Measurements from ENCODE around the gene KLF1. TPM values are rescaled to one million over a fixed set of nuclear protein-coding genes. Genes with fewer than 3 reads are reported as not detected.

KLF1 gene
- total and polyA plus RNA-seq, 10 of the 15 experiments (the other 5 are each of a cell fraction or from before 2014, with no cell fraction given) = 0.04 to 0.38 (median 0.08) TPM; not detected in 3

DNA sequence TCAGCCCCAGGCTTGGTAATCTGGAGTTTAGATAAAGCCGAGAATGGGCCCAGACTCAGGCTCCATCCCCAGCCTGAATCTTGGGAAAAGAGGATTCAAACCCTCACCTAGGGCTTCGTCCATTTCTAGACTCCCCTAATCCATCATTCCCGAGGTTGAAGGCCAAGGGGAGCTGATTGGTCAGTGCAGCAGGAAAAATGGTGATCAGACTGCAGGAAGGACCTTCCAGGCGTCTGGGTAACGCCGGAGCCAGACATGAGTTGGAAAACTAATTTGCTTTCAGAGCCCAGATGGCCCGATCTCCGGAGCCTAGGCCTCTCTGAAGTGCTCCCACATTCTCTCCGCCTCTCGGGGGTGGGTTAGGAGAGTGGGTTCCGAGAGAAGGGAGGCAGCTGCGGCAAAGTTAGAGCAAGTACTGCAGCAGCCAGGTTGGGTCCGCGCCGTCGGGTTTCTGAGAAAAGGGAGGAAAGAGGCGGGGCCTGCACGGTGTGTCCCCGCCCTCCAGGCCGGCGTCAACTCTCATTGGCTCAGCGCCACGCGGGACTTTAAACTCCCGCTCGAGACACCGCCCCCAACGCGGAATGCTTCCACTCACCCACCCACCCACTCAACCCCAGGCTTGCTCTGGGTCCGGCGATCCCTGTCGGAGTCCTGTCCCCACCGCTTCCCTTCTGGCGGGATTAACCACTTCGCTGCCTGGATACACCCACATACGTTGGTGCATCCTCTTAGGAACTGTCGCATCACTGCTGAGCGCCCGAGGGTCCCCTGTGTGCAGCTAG, 51.8 kb downstream of the KLF1 start (continued):
- TF ChIP-seq SREBF1 (IDR thresholded peaks at IDR 0.05; ENCODE audit: low read length) (no peak), RAD21 (IDR thresholded peaks at IDR 0.05; ENCODE audit: insufficient read depth, low read depth, low read length) (no peak), SMC3 (IDR thresholded peaks at IDR 0.05; ENCODE audit: borderline replicate concordance, low read length) (no peak), NR2C2 (IDR thresholded peaks at IDR 0.05; ENCODE audit: borderline replicate concordance, control insufficient read depth, insufficient read length, low read depth) (no peak), NR2F1 (conservative IDR thresholded peaks at IDR 0.05) (no peak)
- TF ChIP-seq, protein P1, sequence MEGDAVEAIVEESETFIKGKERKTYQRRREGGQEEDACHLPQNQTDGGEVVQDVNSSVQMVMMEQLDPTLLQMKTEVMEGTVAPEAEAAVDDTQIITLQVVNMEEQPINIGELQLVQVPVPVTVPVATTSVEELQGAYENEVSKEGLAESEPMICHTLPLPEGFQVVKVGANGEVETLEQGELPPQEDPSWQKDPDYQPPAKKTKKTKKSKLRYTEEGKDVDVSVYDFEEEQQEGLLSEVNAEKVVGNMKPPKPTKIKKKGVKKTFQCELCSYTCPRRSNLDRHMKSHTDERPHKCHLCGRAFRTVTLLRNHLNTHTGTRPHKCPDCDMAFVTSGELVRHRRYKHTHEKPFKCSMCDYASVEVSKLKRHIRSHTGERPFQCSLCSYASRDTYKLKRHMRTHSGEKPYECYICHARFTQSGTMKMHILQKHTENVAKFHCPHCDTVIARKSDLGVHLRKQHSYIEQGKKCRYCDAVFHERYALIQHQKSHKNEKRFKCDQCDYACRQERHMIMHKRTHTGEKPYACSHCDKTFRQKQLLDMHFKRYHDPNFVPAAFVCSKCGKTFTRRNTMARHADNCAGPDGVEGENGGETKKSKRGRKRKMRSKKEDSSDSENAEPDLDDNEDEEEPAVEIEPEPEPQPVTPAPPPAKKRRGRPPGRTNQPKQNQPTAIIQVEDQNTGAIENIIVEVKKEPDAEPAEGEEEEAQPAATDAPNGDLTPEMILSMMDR (IDR thresholded peaks at IDR 0.05 in 2 of 3, conservative IDR thresholded peaks at IDR 0.05 in 1 of 3; ENCODE audit: control insufficient read depth in 2 of 3, extremely low read depth in 1 of 3, insufficient read depth in 1 of 3, low read depth in 3 of 3, low read length in 3 of 3) = no peak

DNA sequence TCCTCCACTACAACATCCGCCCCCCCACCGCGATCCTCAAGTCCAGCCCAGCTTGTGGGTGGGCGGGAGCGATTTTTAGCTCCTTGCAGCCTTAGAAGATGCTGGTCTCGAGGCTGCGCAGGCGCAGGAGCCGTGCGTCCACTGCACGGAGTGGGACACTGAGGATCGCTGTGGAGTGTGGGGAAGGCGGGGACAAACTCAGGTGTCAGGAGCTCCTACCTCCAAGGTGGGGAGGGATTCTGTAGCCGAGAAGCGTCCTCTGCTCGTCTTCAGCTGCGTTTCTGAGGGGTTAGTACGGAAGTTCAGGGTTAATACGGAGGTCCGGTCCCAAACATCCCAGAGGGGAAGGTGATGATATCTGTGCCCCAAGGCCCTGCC, 52.4 kb downstream of the KLF1 start, which contains the start of gene RTBDN:
Gene RTBDN, minus strand, starts transcription at position 14 of the 378 bp plus-strand sequence. CDS start 4,600 bp downstream, outside the sequence.
- no peak within 1 kb of the TSS for H3K27ac ChIP-seq (ENCODE audit: control insufficient read depth, insufficient read depth)
- peaks cover 4% of the 10 kb centered on the region; the same call in 1 of the 2 replicates for H3K4me1 ChIP-seq (ENCODE audit: control insufficient read depth, insufficient read depth, low read length)
- WGBS (ENCODE audit: insufficient coverage, insufficient replicate concordance, low lambda C conversion rate, missing lambda C conversion rate) = 11% methylated on average over 20 of the region's 20 CpGs
- ATAC-seq (no peak), FAIRE-seq (no peak), DNase-seq (ENCODE audit: low read depth, low spot score) (no peak)
- ChIA-PET RAD21 (ENCODE audit: unreplicated experiment) (interaction anchor here (0.7 kb wide), 1 partner anchor 12 kb away, joined by 4 read pairs; no protein-coding TSS in a partner anchor), POLR2A (no interaction called here), SMC1A (ENCODE audit: uncharacterized antibody, unreplicated experiment) (interaction anchor here (0.5 kb wide), 1 partner anchor 1310 kb away, joined by 3 read pairs; no protein-coding TSS in a partner anchor), CTCF (interaction anchor here (0.8 to 2.1 kb wide), 6 partner anchors 12 to 131 kb away, joined by 3 to 4 read pairs (median 4); no protein-coding TSS in a partner anchor)
- peaks cover 10 to 41% of the 10 kb centered on the region in 2 experiments for H3K27me3 ChIP-seq (replicated peaks in 1 of 2; ENCODE audit: control insufficient read depth in 2 of 2, insufficient read depth in 2 of 2, low read length in 1 of 2)
- in situ Hi-C loops (cut with MboI) = no loop called here
- TF ChIP-seq NRF1 (conservative IDR thresholded peaks at IDR 0.05; ENCODE audit: low read depth, low read length) (0 out of 2 replicates have a peak, but pooled peaks have one; percentile 1), SUPT20H (IDR thresholded peaks at IDR 0.05; ENCODE audit: borderline replicate concordance, control insufficient read depth, low read depth, low read length) (no peak)
- H3K9me3 ChIP-seq (replicated peaks; ENCODE audit: control insufficient read depth, insufficient read depth, low read length) = no peaks in the 10 kb centered on the region; the same call in none of the 3 replicates
- H3K36me3 ChIP-seq (ENCODE audit: control insufficient read depth in 2 of 2, insufficient read depth in 2 of 2, low read length in 1 of 2) = no peaks in the 10 kb centered on the region
- intact Hi-C loops (cut with micrococcal nuclease; ENCODE audit: unreplicated experiment) = no loop called here
- no TSS peak for BruUV-seq (replicated peaks)
- peak within 1 kb of the TSS; percentile 86 for H3K4me2 ChIP-seq (ENCODE audit: control insufficient read depth, insufficient read depth)
- peak within 1 kb of the TSS; percentile 41; the same call in 1 of the 2 replicates for H3K4me3 ChIP-seq
- H4K20me1 ChIP-seq (ENCODE audit: control insufficient read depth, insufficient read depth) = no peaks in the 10 kb centered on the region; the same call in 1 of the 2 replicates
- H3K9ac ChIP-seq (ENCODE audit: control insufficient read depth, insufficient read depth, low read length) = no peak within 1 kb of the TSS
- no peaks in the 10 kb centered on the region for H3K79me2 ChIP-seq (ENCODE audit: control insufficient read depth, insufficient read depth, low read length)
- H2AFZ ChIP-seq (ENCODE audit: control insufficient read depth, low read depth, low read length) = no peak within 1 kb of the TSS; the same call in 1 of the 2 replicates

Small RNA genes within 50 kb of the gene (microRNA-seq; reads per million reads assigned to microRNA genes)
- gene MIR5695 (not detected), gene MIR6794 (not detected)

Small RNA genes within 50 kb of the gene (small RNA-seq; reads per million reads assigned to genes)
- gene MIR5695 = 0.20 reads per million
- gene MIR6794 = not detected

Other genes with a start within 250 kb of the KLF1 start
Only the 7 nearest of the 28 such genes appear.
- gene RTBDN, start 52.6 kb downstream of the KLF1 start, total RNA-seq (2014; rRNA removed) = 0.45 and 0.87 TPM in 2 replicates
- not detected in 2 replicates for gene RTBDN, start 52.6 kb downstream of the KLF1 start, total RNA-seq (2014; rRNA removed; fragmentation: Illumina TruSeq; extraction: Trizol)
- gene RTBDN, start 52.6 kb downstream of the KLF1 start, total RNA-seq (2021) = not detected in 2 replicates
- not detected in 2 replicates for gene RTBDN, start 52.6 kb downstream of the KLF1 start, polyA plus RNA-seq (2011; rRNA removed)
- not detected in 2 replicates for gene RTBDN, start 52.6 kb downstream of the KLF1 start, polyA plus RNA-seq (2014; fragmentation: Illumina TruSeq; extraction: Trizol)
- not detected for gene RTBDN, start 52.6 kb downstream of the KLF1 start, polyA plus RNA-seq (2014; fragmentation: Nextera tagmentation; extraction: Ambion mirVana)
- gene RTBDN, start 52.6 kb downstream of the KLF1 start, polyA plus RNA-seq (2014; rRNA removed) = not detected in 2 replicates
- not detected for gene RTBDN, start 52.6 kb downstream of the KLF1 start, polyA plus RNA-seq (2016; fragmentation: Nextera tagmentation; extraction: Ambion mirVana)
- gene MAST1, start 48.7 kb downstream of the KLF1 start, total RNA-seq (2014; rRNA removed) = 0.11 and 0.79 TPM in 2 replicates
- gene MAST1, start 48.7 kb downstream of the KLF1 start, total RNA-seq (2014; rRNA removed; fragmentation: Illumina TruSeq; extraction: Trizol) = 0.18 and 0.23 TPM in 2 replicates
- 0.44 and 0.85 TPM in 2 replicates for gene MAST1, start 48.7 kb downstream of the KLF1 start, total RNA-seq (2021)
- gene MAST1, start 48.7 kb downstream of the KLF1 start, polyA plus RNA-seq (2011; rRNA removed) = 0.10 and 0.57 TPM in 2 replicates
- 0.38 TPM in 1 of 2 replicates, not detected in the other for gene MAST1, start 48.7 kb downstream of the KLF1 start, polyA plus RNA-seq (2014; fragmentation: Illumina TruSeq; extraction: Trizol)
- under 1 TPM in 1 of 2 experiments, not detected in 1; 0.08 TPM for gene MAST1, start 48.7 kb downstream of the KLF1 start, polyA plus RNA-seq (2014; fragmentation: Nextera tagmentation; extraction: Ambion mirVana)
- gene MAST1, start 48.7 kb downstream of the KLF1 start, polyA plus RNA-seq (2014; rRNA removed) = 0.68 and 1.3 TPM in 2 replicates
- gene MAST1, start 48.7 kb downstream of the KLF1 start, polyA plus RNA-seq (2016; fragmentation: Nextera tagmentation; extraction: Ambion mirVana) = under 1 TPM; 0.33 to 0.54 TPM
- 20.8 and 25.2 TPM in 2 replicates for gene DNASE2, start 5.8 kb downstream of the KLF1 start, total RNA-seq (2014; rRNA removed)
- gene DNASE2, start 5.8 kb downstream of the KLF1 start, total RNA-seq (2014; rRNA removed; fragmentation: Illumina TruSeq; extraction: Trizol) = 19.5 and 20.3 TPM in 2 replicates
- 21.4 and 22.6 TPM in 2 replicates for gene DNASE2, start 5.8 kb downstream of the KLF1 start, total RNA-seq (2021)
- gene DNASE2, start 5.8 kb downstream of the KLF1 start, polyA plus RNA-seq (2011; rRNA removed) = 21.4 and 32.1 TPM in 2 replicates
- 15.9 and 20.8 TPM in 2 replicates for gene DNASE2, start 5.8 kb downstream of the KLF1 start, polyA plus RNA-seq (2014; fragmentation: Illumina TruSeq; extraction: Trizol)
- 1 to 10 TPM; 4.9 to 7.8 TPM for gene DNASE2, start 5.8 kb downstream of the KLF1 start, polyA plus RNA-seq (2014; fragmentation: Nextera tagmentation; extraction: Ambion mirVana)
- gene DNASE2, start 5.8 kb downstream of the KLF1 start, polyA plus RNA-seq (2014; rRNA removed) = 31.5 and 35.1 TPM in 2 replicates
- gene DNASE2, start 5.8 kb downstream of the KLF1 start, polyA plus RNA-seq (2016; fragmentation: Nextera tagmentation; extraction: Ambion mirVana) = 10 to 100 TPM; 22.6 to 22.8 TPM
- 43.6 and 50.1 TPM in 2 replicates for gene GCDH, start 4.0 kb upstream of the KLF1 start, total RNA-seq (2014; rRNA removed)
- 24.6 and 26.6 TPM in 2 replicates for gene GCDH, start 4.0 kb upstream of the KLF1 start, total RNA-seq (2014; rRNA removed; fragmentation: Illumina TruSeq; extraction: Trizol)
- gene GCDH, start 4.0 kb upstream of the KLF1 start, total RNA-seq (2021) = 49.0 and 52.3 TPM in 2 replicates
- 18.9 and 29.4 TPM in 2 replicates for gene GCDH, start 4.0 kb upstream of the KLF1 start, polyA plus RNA-seq (2011; rRNA removed)
- gene GCDH, start 4.0 kb upstream of the KLF1 start, polyA plus RNA-seq (2014; fragmentation: Illumina TruSeq; extraction: Trizol) = 7.8 and 20.7 TPM in 2 replicates
- gene GCDH, start 4.0 kb upstream of the KLF1 start, polyA plus RNA-seq (2014; fragmentation: Nextera tagmentation; extraction: Ambion mirVana) = 10 to 100 TPM in 1 of 2 experiments, 1 to 10 TPM in 1; 4.2 to 14.6 TPM
- gene GCDH, start 4.0 kb upstream of the KLF1 start, polyA plus RNA-seq (2014; rRNA removed) = 60.9 and 69.0 TPM in 2 replicates
- gene GCDH, start 4.0 kb upstream of the KLF1 start, polyA plus RNA-seq (2016; fragmentation: Nextera tagmentation; extraction: Ambion mirVana) = 10 to 100 TPM; 67.1 to 69.4 TPM
- gene SYCE2, start 32.1 kb upstream of the KLF1 start, total RNA-seq (2014; rRNA removed) = 0.62 and 0.82 TPM in 2 replicates
- gene SYCE2, start 32.1 kb upstream of the KLF1 start, total RNA-seq (2014; rRNA removed; fragmentation: Illumina TruSeq; extraction: Trizol) = 1.1 and 1.6 TPM in 2 replicates
- 0.41 and 1.0 TPM in 2 replicates for gene SYCE2, start 32.1 kb upstream of the KLF1 start, total RNA-seq (2021)
- 0.69 and 0.94 TPM in 2 replicates for gene SYCE2, start 32.1 kb upstream of the KLF1 start, polyA plus RNA-seq (2011; rRNA removed)
- 0.76 and 1.1 TPM in 2 replicates for gene SYCE2, start 32.1 kb upstream of the KLF1 start, polyA plus RNA-seq (2014; fragmentation: Illumina TruSeq; extraction: Trizol)
- gene SYCE2, start 32.1 kb upstream of the KLF1 start, polyA plus RNA-seq (2014; fragmentation: Nextera tagmentation; extraction: Ambion mirVana) = under 1 TPM; 0.61 to 0.66 TPM
- gene SYCE2, start 32.1 kb upstream of the KLF1 start, polyA plus RNA-seq (2014; rRNA removed) = 0.54 and 0.79 TPM in 2 replicates
- 1 to 10 TPM; 2.1 to 2.3 TPM for gene SYCE2, start 32.1 kb upstream of the KLF1 start, polyA plus RNA-seq (2016; fragmentation: Nextera tagmentation; extraction: Ambion mirVana)
- 120 and 148 TPM in 2 replicates for gene FARSA, start 46.5 kb upstream of the KLF1 start, total RNA-seq (2014; rRNA removed)
- 30.4 and 36.4 TPM in 2 replicates for gene FARSA, start 46.5 kb upstream of the KLF1 start, total RNA-seq (2014; rRNA removed; fragmentation: Illumina TruSeq; extraction: Trizol)
- gene FARSA, start 46.5 kb upstream of the KLF1 start, total RNA-seq (2021) = 126 and 141 TPM in 2 replicates
- gene FARSA, start 46.5 kb upstream of the KLF1 start, polyA plus RNA-seq (2011; rRNA removed) = 7.2 and 32.5 TPM in 2 replicates
- 11.7 and 67.9 TPM in 2 replicates for gene FARSA, start 46.5 kb upstream of the KLF1 start, polyA plus RNA-seq (2014; fragmentation: Illumina TruSeq; extraction: Trizol)
- gene FARSA, start 46.5 kb upstream of the KLF1 start, polyA plus RNA-seq (2014; fragmentation: Nextera tagmentation; extraction: Ambion mirVana) = 10 to 100 TPM; 20.3 to 37.5 TPM
- gene FARSA, start 46.5 kb upstream of the KLF1 start, polyA plus RNA-seq (2014; rRNA removed) = 85.0 and 107 TPM in 2 replicates
- 100 to 1,000 TPM; 192 to 212 TPM for gene FARSA, start 46.5 kb upstream of the KLF1 start, polyA plus RNA-seq (2016; fragmentation: Nextera tagmentation; extraction: Ambion mirVana)
- gene CALR, start 51.4 kb upstream of the KLF1 start, total RNA-seq (2014; rRNA removed) = 824 and 916 TPM in 2 replicates
- 719 and 809 TPM in 2 replicates for gene CALR, start 51.4 kb upstream of the KLF1 start, total RNA-seq (2014; rRNA removed; fragmentation: Illumina TruSeq; extraction: Trizol)
- gene CALR, start 51.4 kb upstream of the KLF1 start, total RNA-seq (2021) = 891 and 983 TPM in 2 replicates
- gene CALR, start 51.4 kb upstream of the KLF1 start, polyA plus RNA-seq (2011; rRNA removed) = 360 and 518 TPM in 2 replicates
- 690 and 703 TPM in 2 replicates for gene CALR, start 51.4 kb upstream of the KLF1 start, polyA plus RNA-seq (2014; fragmentation: Illumina TruSeq; extraction: Trizol)
- gene CALR, start 51.4 kb upstream of the KLF1 start, polyA plus RNA-seq (2014; fragmentation: Nextera tagmentation; extraction: Ambion mirVana) = 100 to 1,000 TPM; 202 to 216 TPM
- gene CALR, start 51.4 kb upstream of the KLF1 start, polyA plus RNA-seq (2014; rRNA removed) = 685 and 856 TPM in 2 replicates
- gene CALR, start 51.4 kb upstream of the KLF1 start, polyA plus RNA-seq (2016; fragmentation: Nextera tagmentation; extraction: Ambion mirVana) = 1,000 to 10,000 TPM; 1,394 to 1,451 TPM